HK-2 (cell line): ENCODE results near the gene TTC39A.
A peak's percentile ranks its signal among the peaks of the same experiment; 100 is the strongest.
"Not testable (repeated sequence)": the region's sequence is repeated elsewhere in the genome, so short reads cannot be mapped to it uniquely, and the experiment has no call there.

Experiments
- DNase-seq: peaks from one replicate; pipeline ENCODE4 v3.0.0-alpha.2; 2018; ENCODE audit not compliant: unreplicated experiment

TTC39A gene

GRCh38 chr1:51266791-51267190 is 63.6 kb downstream of the TTC39A start:
- DNase-seq, result no peak

GRCh38 chr1:51266181-51266580 is 64.2 kb downstream of the TTC39A start:
- no peak for DNase-seq

- no peak for DNase-seq
Observed at GRCh38 chr1:51265618-51266017, 64.7 kb downstream of the TTC39A start.

DNA sequence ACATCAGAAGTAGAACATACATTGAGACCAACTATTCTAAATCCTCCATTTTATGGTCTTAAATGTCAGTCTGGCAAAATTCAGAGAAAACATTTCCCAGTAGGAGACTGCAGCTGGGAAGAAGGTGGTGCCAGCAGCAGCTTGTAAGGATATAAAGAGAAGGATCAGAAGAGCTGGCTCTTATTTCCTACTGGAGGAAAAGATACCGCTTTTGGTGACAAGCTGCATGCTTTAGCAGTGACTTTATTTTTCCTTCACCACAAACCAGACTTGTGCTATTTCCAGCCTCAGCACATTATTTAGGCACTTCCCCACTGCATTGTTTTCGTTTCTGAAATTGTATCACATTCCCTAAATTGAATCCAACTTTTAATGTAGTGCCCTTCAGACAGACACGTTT is 65.9 kb downstream of the TTC39A start:
- peak; percentile 20 for DNase-seq

GRCh38 chr1:51263147-51263877 is 67.0 kb downstream of the TTC39A start:
- no peak for DNase-seq

GRCh38 chr1:51255331-51255730 is 75.0 kb downstream of the TTC39A start:
- DNase-seq, result no peak

- no peak for DNase-seq
Observed at GRCh38 chr1:51253691-51254090, 76.7 kb downstream of the TTC39A start.

DNA sequence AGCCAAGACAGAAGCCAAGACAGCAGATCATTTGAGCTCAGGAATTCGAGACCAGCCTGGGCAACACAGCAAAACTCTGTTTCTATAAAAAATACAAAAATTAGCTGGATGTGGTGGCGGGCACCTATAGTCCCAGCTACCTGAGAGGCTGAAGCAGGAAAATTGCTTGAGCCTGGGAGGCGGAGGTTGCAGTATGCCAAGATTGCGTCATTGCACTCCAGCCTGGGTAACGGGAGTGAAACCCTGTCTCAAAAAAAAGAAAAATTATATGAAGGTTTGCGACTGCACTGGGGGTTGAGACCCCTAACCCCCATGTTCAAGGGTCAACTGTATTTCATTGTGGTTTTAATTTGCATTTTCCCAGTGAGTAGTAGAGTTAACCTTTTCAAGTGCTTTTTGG is 78.0 kb downstream of the TTC39A start:
- DNase-seq, result no peak

DNA sequence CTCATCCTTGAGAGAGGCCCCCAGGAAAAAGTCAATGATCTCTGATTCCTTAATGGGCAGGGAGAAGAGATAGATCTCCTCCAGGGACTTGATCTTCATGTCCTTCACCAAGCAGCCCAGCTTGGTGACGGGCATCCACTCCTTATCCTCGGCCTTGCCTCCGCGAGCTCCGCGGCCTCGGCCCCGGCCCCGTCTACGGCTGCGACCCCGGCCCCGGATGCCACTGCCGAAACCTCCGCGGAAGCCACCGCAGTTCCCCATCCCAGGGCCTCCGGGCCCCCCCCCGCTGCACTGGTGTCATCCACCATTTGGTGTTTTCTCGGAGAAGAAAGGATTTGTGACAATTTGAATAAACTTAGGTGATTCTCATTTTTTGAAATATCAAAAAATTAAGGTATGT is 79.2 kb downstream of the TTC39A start:
- not testable (repeated sequence) for DNase-seq

DNA sequence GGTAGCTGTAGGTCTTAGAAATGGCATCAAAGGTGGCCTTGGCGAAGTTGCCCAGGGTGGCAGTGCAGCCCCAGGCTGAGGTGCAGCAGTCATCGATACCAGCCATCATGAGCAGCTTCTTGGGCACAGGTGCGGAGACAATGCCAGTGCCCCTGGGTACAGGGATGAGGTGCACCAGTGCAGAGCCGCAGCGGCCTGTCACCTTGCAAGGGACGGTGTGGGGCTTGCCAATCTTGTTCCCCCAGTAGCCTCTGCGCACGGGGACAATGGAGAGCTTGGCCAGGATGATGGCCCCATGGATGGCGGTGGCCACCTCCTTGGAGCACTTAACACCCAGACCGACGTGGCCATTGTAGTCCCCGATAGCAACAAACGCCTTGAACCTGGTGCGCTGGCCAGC is 79.6 kb downstream of the TTC39A start:
- not testable (repeated sequence) for DNase-seq

GRCh38 chr1:51249445-51249844 is 80.9 kb downstream of the TTC39A start:
- DNase-seq, result no peak

GRCh38 chr1:51247499-51247898 is 82.9 kb downstream of the TTC39A start:
- DNase-seq, result no peak

DNA sequence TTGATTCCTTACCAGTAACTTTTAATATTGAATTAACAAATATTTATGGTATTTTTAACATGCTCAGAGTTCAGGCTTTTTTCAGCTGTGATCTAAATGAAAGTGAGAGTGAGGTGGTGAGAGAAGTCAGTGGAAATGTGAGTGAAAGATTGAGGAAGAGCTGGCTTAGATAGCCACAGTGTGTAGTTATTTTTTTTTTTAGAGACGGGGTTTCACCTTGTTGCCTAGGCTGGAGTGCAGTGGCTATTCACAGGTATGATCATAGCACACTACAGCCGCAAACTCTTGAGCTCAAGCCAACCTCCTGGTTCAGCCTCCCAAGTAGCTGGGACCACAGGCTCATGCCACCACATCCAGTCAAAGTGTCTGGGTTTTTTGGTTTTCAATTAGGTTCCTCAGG is 83.3 kb downstream of the TTC39A start:
- no peak for DNase-seq

DNA sequence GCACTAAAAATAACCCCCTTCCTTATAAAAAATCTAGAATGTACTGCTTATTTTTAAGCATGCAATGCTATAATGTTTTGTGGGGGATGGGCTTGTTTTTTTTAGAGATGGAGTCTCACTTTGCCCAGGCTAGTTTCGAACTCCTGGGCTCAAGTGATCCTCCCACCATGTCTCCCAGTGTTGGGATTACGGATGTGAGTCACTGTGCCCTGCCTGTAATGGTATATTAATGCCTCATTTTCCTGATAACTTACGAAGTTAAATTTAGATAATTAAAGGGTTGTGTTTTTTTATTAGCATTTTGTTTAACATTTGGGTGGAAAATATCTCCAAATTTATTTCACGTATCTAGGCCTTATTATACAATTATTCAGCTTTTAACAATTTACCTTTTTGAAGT is 87.8 kb downstream of the TTC39A start:
- no peak for DNase-seq

DNA sequence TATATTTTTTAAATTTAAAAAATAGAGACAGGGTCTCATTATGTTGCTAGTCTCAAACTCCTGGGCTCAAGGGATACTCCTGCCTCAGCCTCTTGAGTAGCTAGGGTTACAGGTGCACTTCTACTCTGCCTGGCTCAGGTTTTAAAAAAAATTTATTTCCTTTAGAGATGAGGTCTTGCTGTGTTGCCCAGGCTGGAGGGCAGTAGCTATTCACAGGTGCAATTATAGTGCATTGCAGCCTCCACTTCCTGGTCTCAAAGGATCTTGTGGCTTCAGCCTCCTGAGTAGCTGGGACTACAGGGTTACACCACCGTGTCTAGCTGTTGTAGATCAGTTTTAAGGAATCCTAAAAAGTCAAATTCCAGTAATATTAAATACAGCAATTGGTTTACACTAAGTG is 89.2 kb downstream of the TTC39A start:
- DNase-seq, result no peak

DNA sequence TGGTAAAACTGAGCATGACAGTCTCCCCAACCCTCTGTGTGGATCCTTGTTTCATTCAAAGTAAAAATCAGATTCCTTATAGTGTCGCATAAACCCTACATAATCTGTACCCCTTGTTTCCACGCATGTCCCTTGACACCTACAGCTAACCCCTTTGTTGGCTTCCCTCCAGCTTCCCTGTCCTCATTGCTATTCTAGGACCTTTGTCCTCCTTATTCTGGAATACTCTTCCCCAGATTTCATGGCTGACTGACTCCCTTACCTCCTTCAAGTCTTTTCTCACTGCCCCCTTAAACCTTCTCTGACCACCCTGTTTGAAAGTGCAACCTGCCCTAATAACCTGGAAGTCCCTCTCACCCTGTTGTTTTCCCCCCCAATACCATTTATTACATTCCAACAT is 90.3 kb downstream of the TTC39A start:
- DNase-seq, result no peak

GRCh38 chr1:51238034-51238403 is 92.3 kb downstream of the TTC39A start:
- DNase-seq, result no peak

DNA sequence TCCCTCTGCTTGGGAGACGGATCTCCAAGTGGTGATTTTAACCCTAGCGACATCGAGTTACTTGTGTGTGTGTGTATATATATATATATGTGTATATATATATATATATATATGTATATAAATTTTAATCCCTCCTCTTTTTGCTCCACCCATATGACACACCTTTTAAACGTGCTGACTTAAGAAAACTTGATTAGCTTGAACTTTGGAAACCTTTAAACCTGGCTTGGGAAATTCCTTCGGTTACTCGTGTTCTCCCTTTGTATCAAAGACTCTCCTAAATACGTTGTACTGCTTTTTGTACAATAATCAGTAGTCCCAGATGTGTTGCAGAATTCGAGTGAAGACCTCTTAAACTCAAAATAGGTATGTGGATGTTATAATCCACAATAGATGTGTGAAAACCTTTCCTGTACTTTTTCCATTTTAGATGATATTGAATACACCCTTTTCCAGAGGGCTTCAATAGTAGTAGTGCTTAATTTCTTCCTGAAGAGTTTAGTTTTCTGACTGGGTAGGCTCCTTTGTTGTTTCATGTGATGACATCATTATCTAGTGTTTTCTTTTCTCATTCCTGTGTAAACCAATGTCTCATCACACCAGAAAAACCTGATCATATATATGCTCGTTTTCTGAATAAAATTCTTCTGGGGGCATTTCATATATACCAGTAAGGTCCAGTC is 92.9 kb downstream of the TTC39A start:
- DNase-seq, result no peak
